Heart left ventricle (tissue), 13 donors: Measurements from ENCODE around the gene PODNL1.

Experiments used
- CTCF ChIP-seq, 12 donors: fragments of 200-600 bp; sonication (generic) in 4 of 12; IDR thresholded peaks; one replicate each; pipeline versions ENCODE4 v1.5.0 to v1.8.0; 2018 to 2022; ENCODE audit warnings: antibody characterized with exemption in 12 of 12, mild to moderate bottlenecking in 5 of 12
- POLR2A ChIP-seq, 2 donors: fragments of 450-650 bp; IDR thresholded peaks; one replicate each; pipeline ENCODE4 v1.6.1; 2017; ENCODE audit warnings: antibody characterized with exemption in 2 of 2, mild to moderate bottlenecking in 2 of 2, moderate library complexity in 2 of 2
- donor health status: ischemic (EF 13 %, LVEDD 7.1; RV severe dilation, severe dysfunction).
- donor health status: DM: no; HTN: yes; CAD: no.
- donor health status: DM: no; HTN: no; CAD: no.
- donor health status: ischemic (EF 25% LVEDD 6.9; RV normal size, moderate dysfunction).
- donor health status: ischemic (EF 25% LVEDD 5.7; RV mildly dilated, moderate dysfunction).
- donor health status: ischemic (EF 35%, LVEDD 5.7; RV mildly dilated, moderate dysfunction).
- donor health status: nonischemic (EF 11% LVEDD 7.7; RV severe dilation, severe dysfunction).
- donor health status: DM: yes; HTN: yes; CAD: no.
- donor health status: PGD.
- donor health status: ischemic (EF 29% LVEDD 5.4; RV normal size, mild dysfunction).
- donor health status: nonischemic (EF 23%, LVEDD 6.1; RV moderate dilation, normal function).

- TF ChIP-seq CTCF (IDR thresholded peaks at IDR 0.05) (no peak), POLR2A (IDR thresholded peaks at IDR 0.05) (no peak)
These were observed 38.2 kb downstream of the PODNL1 start for GRCh38 chr19:13899912-13900584.
